ENCODE results near the gene MINK1. TPM values are rescaled to one million over a fixed set of nuclear protein-coding genes. Genes with fewer than 3 reads are reported as not detected.

The MINK1 gene
- 17.5 and 26.3 TPM in 2 replicates for total RNA-seq

DNA sequence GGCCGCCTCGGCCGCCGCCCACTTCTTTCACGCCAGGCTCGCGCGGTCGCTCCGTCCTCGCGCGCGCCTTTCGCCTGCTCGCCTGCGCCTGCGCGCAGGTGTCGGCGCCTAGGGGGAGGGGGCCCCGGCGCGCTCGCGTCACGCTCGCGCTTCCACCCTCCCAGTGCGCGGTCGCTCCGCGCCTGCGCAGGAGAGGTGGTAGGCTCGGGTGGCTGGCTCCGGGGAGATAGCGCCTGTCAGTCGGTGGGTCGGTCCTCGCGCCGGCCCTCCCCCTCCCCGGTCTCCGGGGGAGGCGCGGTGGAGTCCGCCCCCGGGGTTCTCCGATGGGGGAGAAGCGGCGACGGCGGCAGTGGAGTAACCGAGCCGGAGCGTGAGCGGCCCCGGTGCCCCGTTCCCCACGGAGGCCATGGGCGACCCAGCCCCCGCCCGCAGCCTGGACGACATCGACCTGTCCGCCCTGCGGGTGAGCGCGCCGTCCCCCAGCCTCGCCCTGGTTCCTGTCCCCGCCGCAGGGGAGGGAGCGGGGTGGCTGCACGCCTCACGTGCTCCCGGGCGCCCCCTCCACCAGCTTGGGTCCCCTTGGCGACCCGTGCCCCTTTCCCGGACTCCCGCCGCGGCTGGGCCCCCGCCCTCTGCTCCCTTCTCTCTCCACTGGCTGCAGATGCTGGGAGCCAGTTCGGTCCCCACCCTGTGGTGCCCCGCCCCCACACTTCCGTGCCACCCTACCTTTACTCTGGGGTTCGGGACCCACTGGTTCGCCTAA, at the start of gene MINK1:
MINK1 (plus strand) TSS at position 163 of the 763 bp plus-strand sequence; CDS start at position 407, 244 bp downstream.

DNA sequence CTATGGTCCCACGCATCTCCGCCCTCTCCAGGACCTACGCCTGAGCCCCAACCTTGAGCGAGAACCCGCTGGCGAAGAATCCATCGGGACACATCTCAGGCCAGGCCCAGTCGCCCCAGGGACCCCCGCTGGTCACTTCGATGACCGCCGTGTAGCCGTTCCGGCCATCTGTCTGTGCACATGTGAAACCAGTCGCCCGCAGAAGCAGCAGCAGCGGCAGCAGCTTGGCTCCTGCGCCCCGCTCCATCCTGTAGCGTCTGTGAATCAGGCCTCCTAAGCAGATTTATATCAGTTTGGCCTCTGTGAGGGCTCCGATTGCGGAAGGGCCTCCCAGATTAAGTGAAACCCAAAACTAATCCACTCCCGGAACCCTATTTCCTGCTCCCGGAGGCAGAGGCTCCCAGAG, 47.0 kb upstream of the MINK1 start, which contains the start of gene VMO1:
VMO1 (minus strand) TSS at position 259 of the 406 bp plus-strand sequence; CDS start at position 247, 12 bp downstream.

DNA sequence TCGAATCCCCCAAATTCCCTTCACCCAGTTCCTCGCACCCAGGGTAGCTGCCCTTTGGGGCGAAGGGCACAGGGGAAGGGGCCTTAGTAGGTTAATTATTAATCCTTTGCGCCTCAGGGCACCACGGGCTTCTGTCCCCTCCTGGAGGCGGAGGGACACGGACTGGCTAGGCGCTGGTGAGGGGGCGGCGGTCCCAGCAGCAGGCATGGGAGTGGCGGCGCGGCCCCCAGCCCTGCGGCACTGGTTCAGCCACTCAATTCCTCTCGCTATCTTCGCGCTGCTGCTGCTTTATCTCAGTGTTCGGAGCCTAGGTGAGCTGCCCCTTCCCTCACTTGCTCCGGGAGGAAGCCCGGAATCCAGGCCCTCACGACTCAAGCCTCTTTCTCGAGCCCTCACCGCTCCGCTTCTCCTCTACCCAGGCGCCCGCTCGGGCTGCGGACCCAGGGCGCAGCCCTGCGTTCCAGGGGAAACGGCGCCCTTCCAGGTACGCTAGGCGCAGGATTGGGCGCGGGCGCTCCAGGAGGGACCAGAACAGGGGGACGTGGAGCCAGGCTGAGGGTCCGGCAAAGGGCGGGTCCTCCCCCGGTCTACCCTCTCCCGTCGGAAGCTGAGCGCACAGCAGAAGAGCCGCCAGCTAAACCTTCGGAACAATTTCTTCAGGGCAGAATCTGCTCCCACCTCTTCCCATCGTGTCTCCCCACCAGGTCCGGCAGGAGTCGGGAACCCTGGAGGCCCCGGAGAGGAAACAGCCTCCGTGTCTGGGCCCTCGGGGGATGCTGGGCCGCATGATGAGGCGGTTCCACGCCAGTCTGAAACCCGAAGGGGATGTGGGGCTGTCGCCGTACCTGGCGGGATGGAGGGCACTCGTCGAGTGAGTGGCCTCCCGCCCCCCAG, 44.1 kb upstream of the MINK1 start, which contains the start of gene GLTPD2:
GLTPD2 (plus strand) TSS at position 158 of the 894 bp plus-strand sequence; CDS start at position 206, 48 bp downstream.

DNA sequence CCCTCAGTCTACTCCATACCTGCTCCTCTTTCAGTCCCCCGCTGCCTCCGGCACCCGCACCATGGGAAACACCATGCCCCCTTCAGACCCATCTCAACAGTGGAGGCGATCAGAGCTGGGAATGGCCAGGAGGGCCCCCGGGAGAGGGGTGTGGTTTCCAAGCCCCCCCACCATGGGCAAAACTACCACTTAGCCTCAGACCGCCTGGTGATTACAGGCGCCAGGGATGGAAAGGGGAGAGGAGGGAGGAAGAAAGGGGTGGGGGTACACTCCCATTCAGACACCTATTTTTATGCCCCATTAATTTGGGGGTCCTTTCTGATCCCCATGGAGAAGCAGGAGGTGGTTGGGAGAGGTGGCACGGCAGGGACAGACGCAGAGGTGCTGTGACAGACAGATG, 30.9 kb upstream of the MINK1 start, which contains the start of gene C17orf114:
C17orf114 (minus strand) TSS at position 101 of the 400 bp plus-strand sequence.

DNA sequence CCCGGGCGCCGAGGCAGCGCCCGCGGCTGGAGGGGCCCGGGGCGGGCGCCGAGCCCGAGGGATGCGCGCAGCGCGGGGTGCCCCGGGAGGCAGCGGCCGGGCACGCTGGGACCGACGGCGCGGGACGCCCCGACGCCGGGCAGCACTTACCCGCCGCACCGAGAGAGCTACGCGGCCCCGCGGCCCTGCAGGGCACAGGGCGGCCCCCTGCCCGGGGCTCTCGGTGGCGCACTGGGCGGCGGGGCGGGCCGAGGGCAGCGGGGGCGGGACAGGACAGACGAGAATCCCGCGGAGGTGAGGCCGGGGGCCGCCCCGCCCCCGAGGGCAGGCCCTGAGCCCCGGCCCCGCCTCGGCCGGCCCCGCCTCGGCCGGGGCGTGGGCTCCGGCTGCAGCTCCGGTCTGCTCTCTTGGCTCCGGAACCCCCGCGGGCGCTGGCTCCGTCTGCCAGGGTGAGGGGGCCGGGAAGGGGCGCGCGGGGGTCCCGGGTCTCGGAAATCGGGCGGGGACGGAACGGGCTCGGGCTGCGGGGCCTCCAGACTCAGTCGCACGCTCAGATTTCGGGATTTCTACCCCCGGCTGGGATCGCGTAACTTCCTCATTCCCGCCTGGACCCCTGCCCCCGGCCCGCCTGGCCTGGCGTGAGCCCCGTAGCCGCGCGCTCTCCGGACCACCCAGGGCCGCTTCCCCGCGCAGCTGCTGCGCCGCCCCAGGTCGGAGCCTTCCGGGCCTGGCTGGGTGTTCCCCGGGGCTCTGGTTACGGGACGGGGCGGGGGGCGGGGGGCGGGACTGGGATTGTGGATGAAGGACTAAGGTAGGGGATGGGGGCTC, 26.1 kb upstream of the MINK1 start, which contains the start of gene PLD2:
PLD2 (plus strand) TSS at position 376 of the 828 bp plus-strand sequence. CDS start 621 bp downstream, outside the sequence.

DNA sequence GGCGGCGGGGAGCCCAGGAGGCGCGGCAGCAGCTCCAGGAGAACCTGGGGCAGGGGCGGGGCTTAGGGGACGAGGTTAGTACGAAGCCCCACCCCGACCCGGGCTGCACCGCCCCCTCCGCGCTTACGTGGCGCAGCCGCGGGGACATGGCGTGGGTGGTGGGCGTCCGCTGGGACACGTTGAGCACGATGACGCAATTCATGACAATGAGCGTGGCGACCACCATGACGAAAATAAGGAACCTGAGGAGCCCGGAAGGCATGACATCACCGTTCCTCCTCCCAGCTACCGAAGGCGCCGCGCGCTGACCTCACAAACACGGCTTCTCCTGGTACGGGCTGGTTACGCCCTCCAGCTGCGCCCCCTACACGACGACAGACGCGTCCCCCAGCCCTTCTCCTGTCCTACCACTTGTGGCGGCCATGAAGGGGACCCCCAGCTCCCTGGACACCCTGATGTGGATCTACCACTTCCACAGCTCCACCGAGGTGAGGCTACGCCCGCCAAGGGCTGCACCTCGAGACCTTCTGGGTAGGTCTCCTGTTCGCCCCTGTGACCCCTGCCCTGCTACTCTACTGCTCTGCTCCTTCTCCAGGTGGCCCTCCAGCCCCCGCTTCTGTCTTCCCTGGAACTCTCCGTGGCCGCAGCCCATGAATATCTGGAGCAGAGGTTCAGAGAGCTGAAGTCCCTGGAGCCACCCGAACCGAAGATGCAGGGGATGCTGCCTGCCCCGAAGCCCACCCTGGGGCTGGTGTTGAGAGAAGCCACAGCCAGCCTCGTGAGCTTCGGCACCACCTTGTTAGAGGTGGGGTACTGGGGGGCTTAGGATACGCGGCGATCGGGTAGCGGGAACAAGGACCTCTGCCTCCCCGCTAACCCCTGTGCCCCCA, 66.4 kb downstream of the MINK1 start, which contains the start of gene C17orf107:
C17orf107 (plus strand) TSS at position 196 of the 890 bp plus-strand sequence; CDS start at position 423, 227 bp downstream.

DNA sequence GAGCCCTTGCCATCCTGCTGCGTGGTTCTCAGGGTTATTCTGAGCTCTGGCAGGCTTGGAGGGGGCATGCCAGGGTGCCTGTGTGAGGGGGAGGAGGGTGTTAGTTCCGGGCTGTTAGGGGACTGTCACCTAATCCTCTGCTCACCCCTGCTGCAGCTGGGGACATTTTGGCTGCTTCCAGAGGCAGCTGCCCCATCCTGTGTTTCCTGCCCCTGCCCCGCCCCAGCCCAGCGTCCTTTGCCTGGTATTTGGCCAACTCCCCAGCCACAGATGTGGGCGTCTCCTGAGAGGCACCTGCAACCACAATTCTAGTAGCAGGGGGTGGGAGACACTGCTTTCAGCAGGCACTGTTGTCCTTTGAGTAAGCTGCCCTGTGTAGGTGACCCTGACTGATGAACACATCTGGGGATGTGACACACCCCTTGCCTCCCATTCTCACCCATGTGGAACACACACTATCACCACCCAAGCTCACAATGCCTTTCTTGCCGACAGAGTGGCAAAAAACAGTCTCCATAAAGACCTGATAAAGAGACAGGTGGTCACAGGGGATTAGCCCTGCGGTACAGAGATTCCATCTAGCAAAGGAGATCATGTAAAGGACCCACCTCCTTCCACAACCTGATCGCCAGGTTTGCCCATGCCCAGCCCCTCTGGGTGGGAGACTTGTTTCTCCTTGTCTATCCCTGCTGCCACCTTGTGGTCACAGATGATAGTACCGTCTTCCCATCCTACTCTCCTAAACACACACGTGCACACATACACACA, 70.1 kb downstream of the MINK1 start, which contains the start of gene CHRNE:
CHRNE (minus strand) TSS at position 48 of the 768 bp plus-strand sequence; CDS start at position 13, 35 bp downstream.

GRCh38 chr17:4931963-4932362, 98.8 kb downstream of the MINK1 start, which contains the start of gene GP1BA:
GP1BA (plus strand) TSS chr17:4932277; CDS start chr17:4932605, 328 bp downstream.

DNA sequence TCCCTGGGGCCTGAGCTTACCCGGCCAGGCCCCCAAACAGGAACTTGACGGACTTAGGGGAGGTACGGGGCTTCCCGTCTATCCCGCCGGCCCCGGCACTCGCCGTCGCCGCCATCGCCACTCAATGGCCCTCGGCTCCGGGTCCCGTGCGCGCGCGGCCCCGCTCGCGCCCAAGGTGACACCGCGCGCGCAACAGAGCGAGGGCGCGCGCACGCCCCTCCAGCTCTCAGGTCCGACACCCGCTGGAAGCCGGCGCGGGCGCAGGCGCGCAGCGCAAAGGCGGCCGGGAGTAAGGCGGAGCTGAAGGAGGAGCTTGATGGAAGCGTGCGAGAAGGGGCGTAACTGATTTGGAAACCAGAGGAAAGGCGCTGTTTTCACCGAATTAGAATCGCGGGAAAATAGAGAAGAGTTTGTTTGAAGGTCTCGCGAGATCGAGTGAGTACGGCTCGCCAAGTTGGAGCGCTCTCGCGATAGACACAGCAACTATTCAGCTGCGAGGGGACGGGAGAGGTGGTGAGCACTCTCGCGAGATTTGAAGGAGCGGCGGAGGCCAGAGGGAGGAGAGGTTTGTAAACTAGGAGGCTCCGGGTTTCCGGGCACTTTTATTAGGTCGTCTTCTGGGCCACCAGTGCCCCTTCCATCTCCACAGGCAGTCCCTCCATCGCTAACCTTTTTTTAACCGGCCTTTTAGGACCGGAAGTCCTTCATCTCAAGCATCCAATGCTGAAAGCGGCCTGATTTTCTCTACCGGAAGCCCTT, 106.8 kb downstream of the MINK1 start, which contains the start of the genes RNF167 and SLC25A11:
RNF167 (plus strand) TSS at position 473 of the 759 bp plus-strand sequence. CDS start 642 bp downstream, outside the sequence.
SLC25A11 (minus strand) TSS at position 251 of the 759 bp plus-strand sequence; CDS start at position 115, 136 bp downstream.

Other genes with a start within 250 kb of the MINK1 start
- under 0.01 and 10.9 TPM in 2 replicates for gene SMTNL2, start 248.8 kb upstream of the MINK1 start, total RNA-seq
- 0.08 TPM in 1 of 2 replicates, not detected in the other for gene ALOX15, start 191.7 kb upstream of the MINK1 start, total RNA-seq
- 31.0 and 33.6 TPM in 2 replicates for gene PELP1, start 129.2 kb upstream of the MINK1 start, total RNA-seq
- gene ARRB2, start 122.7 kb upstream of the MINK1 start, total RNA-seq = 8.4 and 14.3 TPM in 2 replicates
- gene MED11, start 101.9 kb upstream of the MINK1 start, total RNA-seq = 8.9 and 18.6 TPM in 2 replicates
- gene ZMYND15, start 93.5 kb upstream of the MINK1 start, total RNA-seq = 0.72 TPM in 1 of 2 replicates, not detected in the other
- 0.24 and 1.4 TPM in 2 replicates for gene CXCL16, start 93.4 kb upstream of the MINK1 start, total RNA-seq
- gene TM4SF5, start 61.5 kb upstream of the MINK1 start, total RNA-seq = not detected in 2 replicates
- gene VMO1, start 47.0 kb upstream of the MINK1 start, total RNA-seq = not detected in 2 replicates
- not detected in 2 replicates for gene GLTPD2, start 44.4 kb upstream of the MINK1 start, total RNA-seq
- gene PSMB6, start 37.2 kb upstream of the MINK1 start, total RNA-seq = 133 and 309 TPM in 2 replicates
- 11.8 and 17.2 TPM in 2 replicates for gene PLD2, start 26.2 kb upstream of the MINK1 start, total RNA-seq
- 0.80 and 7.0 TPM in 2 replicates for gene C17orf107, start 66.2 kb downstream of the MINK1 start, total RNA-seq
- gene CHRNE, start 69.8 kb downstream of the MINK1 start, total RNA-seq = 0.39 TPM in 1 of 2 replicates, not detected in the other
- gene GP1BA, start 98.9 kb downstream of the MINK1 start, total RNA-seq = not detected in 2 replicates
- 52.3 and 67.7 TPM in 2 replicates for gene SLC25A11, start 106.7 kb downstream of the MINK1 start, total RNA-seq
- gene RNF167, start 106.9 kb downstream of the MINK1 start, total RNA-seq = 42.0 and 53.0 TPM in 2 replicates
- 668 and 1,703 TPM in 2 replicates for gene PFN1, start 115.2 kb downstream of the MINK1 start, total RNA-seq
- 2.6 and 17.2 TPM in 2 replicates for gene ENO3, start 117.8 kb downstream of the MINK1 start, total RNA-seq
- gene SPAG7, start 134.5 kb downstream of the MINK1 start, total RNA-seq = 59.9 and 68.7 TPM in 2 replicates
- gene CAMTA2, start 154.3 kb downstream of the MINK1 start, total RNA-seq = 8.9 and 20.3 TPM in 2 replicates
- 0.32 and 0.39 TPM in 2 replicates for gene INCA1, start 164.2 kb downstream of the MINK1 start, total RNA-seq
- 28.3 and 33.7 TPM in 2 replicates for gene KIF1C, start 164.6 kb downstream of the MINK1 start, total RNA-seq
- gene SLC52A1, start 202.1 kb downstream of the MINK1 start, total RNA-seq = not detected in 2 replicates
- 1.0 and 1.3 TPM in 2 replicates for gene ZFP3, start 245.1 kb downstream of the MINK1 start, total RNA-seq

Data from epithelial cell of alveolus of lung (primary cell).